ENCODE measurements around the gene RAP1A. TPM values are rescaled to one million over a fixed set of nuclear protein-coding genes. Genes with fewer than 3 reads are reported as not detected.

Gene RAP1A
- total RNA-seq, 1 experiment from 2014 or later: 25.4 TPM

GRCh38 chr1:111720977-111721786 is 101.6 kb downstream of the RAP1A start (continued):
- TF ChIP-seq E2F4 (CRISPR knock-in tag; IDR thresholded peaks at IDR 0.05; ENCODE audit: borderline replicate concordance, low read depth): no peak

GRCh38 chr1:111723091-111723806 is 103.7 kb downstream of the RAP1A start:
- H3K27ac Mint-ChIP-seq: no peak overlapping the region
- H3K27me3 Mint-ChIP-seq (ENCODE audit: low read depth): no peaks in the 10 kb centered on the region
- POLR2A ChIA-PET: no interaction called here
- peaks cover 11% of the 10 kb centered on the region; the same call in 1 of the 2 replicates for H3K36me3 Mint-ChIP-seq
- TF ChIP-seq MAX (CRISPR knock-in tag; IDR thresholded peaks at IDR 0.05) (no peak), ZNF281 (CRISPR knock-in tag; IDR thresholded peaks at IDR 0.05) (no peak), GRHL2 (CRISPR knock-in tag; IDR thresholded peaks at IDR 0.05; ENCODE audit: insufficient replicate concordance, severe bottlenecking) (no peak), RORB (CRISPR knock-in tag; IDR thresholded peaks at IDR 0.05) (no peak), ZNF317 (CRISPR knock-in tag; IDR thresholded peaks at IDR 0.05; ENCODE audit: borderline replicate concordance, low read depth) (no peak)
- H3K9me3 Mint-ChIP-seq: no peaks in the 10 kb centered on the region
- DNase-seq (ENCODE audit: low spot score): no peak
- no peak overlapping the region for H3K4me3 Mint-ChIP-seq
- CTCF ChIA-PET: interaction anchor here (1.0 kb wide), 1 partner anchor 8 kb away, joined by 3 read pairs; no protein-coding TSS in a partner anchor
- H3K4me1 Mint-ChIP-seq: peaks cover 62% of the 10 kb centered on the region
- no peak for ATAC-seq

GRCh38 chr1:111723871-111724270 is 104.3 kb downstream of the RAP1A start:
- CTCF ChIA-PET: interaction anchor here (1.0 kb wide), 1 partner anchor 9 kb away, joined by 3 read pairs; no protein-coding TSS in a partner anchor
- DNase-seq (ENCODE audit: low spot score) (no peak), ATAC-seq (no peak)
- no peaks in the 10 kb centered on the region for H3K27me3 Mint-ChIP-seq (ENCODE audit: low read depth)
- peaks cover 62% of the 10 kb centered on the region for H3K4me1 Mint-ChIP-seq
- no peak overlapping the region for H3K4me3 Mint-ChIP-seq
- H3K27ac Mint-ChIP-seq: 0 out of 2 replicates have a peak overlapping the region, but pooled peaks have one; percentile 25
- TF ChIP-seq ERG (CRISPR knock-in tag; IDR thresholded peaks at IDR 0.05): no peak
- no peak for TF ChIP-seq FOXJ3 (CRISPR knock-in tag; IDR thresholded peaks at IDR 0.05; ENCODE audit: borderline replicate concordance)
- no peak for TF ChIP-seq FOXP1 (CRISPR knock-in tag; IDR thresholded peaks at IDR 0.05; ENCODE audit: borderline replicate concordance)
- no peak for TF ChIP-seq ZNF121 (CRISPR knock-in tag; IDR thresholded peaks at IDR 0.05)
- TF ChIP-seq AFF4 (CRISPR knock-in tag; IDR thresholded peaks at IDR 0.05; ENCODE audit: borderline replicate concordance): no peak
- TF ChIP-seq ZNF425 (CRISPR knock-in tag; conservative IDR thresholded peaks at IDR 0.05): no peak
- no peak for TF ChIP-seq ETV6 (CRISPR knock-in tag; IDR thresholded peaks at IDR 0.05)
- TF ChIP-seq EMX1 (CRISPR knock-in tag; IDR thresholded peaks at IDR 0.05): no peak
- TF ChIP-seq RORB (CRISPR knock-in tag; IDR thresholded peaks at IDR 0.05): no peak
- no peak for TF ChIP-seq E2F5 (CRISPR knock-in tag; IDR thresholded peaks at IDR 0.05)
- no peak for TF ChIP-seq SOX15 (CRISPR knock-in tag; IDR thresholded peaks at IDR 0.05)
- POLR2A ChIA-PET: no interaction called here
- peaks cover 11% of the 10 kb centered on the region; the same call in 1 of the 2 replicates for H3K36me3 Mint-ChIP-seq
- H3K9me3 Mint-ChIP-seq: no peaks in the 10 kb centered on the region
